HG03565 (cell line): ENCODE measurements around the gene USP48.
"Not testable (repeated sequence)": the region's sequence is repeated elsewhere in the genome, so short reads cannot be mapped to it uniquely, and the experiment has no call there.

Source experiments
- ATAC-seq: cut with Tn5 transposase; IDR thresholded peaks from one replicate; pipeline ENCODE4 v1.9.1; 2021; ENCODE audit warnings: mild to moderate bottlenecking, moderate library complexity; ENCODE audit not compliant: unreplicated experiment

USP48 gene

GRCh38 chr1:21814981-21815582 is 32.1 kb upstream of the USP48 start:
- no peak for ATAC-seq

GRCh38 chr1:21814241-21814918 is 31.4 kb upstream of the USP48 start:
- ATAC-seq = no peak

DNA sequence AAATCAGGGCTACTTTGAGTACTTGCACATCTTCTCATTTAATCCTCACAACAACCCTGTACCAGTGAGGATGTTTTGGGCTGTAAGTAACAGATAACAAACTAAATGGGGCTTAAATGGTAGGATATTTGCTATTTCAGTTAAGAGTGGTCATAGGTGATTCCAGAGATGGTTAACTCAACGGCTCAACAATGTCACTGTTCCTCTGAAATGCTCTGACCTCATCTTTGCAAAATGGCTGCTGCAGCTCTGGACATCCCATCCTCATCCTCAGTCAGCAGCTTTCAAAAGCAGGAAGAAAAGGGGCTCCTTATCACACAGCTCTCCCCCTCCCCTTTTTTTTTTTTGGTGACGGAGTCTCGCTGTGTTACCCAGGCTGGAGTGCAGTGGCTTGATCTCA is 30.6 kb upstream of the USP48 start:
- ATAC-seq = no peak

- ATAC-seq = no peak
Measured at GRCh38 chr1:21811875-21812305, 28.9 kb upstream of the USP48 start, which contains the start of gene LDLRAD2. Gene LDLRAD2, plus strand, starts transcription at chr1:21812265. Its CDS starts 187 bp downstream, at chr1:21812452.

DNA sequence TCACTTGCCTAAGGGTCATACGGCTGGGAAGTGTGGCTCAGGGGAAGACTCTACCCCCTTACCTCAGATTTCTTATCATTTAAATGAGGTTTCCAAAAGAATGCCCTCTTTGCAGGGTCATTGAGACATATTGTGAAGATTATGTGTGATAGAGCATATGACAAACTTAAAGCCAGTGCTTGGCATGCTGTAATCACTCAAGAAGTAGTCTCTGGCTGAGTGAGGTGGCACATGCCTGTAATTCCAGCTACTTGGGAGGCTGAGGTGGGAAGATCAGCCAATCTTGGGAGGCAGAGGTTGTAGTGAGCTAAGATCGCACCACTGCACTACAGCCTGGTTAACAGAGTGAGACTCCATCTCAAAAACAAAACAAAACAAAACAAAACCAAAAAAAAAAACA is 21.6 kb upstream of the USP48 start:
- ATAC-seq = no peak

- ATAC-seq = no peak
Measured at GRCh38 chr1:21801100-21801499, 18.2 kb upstream of the USP48 start.

DNA sequence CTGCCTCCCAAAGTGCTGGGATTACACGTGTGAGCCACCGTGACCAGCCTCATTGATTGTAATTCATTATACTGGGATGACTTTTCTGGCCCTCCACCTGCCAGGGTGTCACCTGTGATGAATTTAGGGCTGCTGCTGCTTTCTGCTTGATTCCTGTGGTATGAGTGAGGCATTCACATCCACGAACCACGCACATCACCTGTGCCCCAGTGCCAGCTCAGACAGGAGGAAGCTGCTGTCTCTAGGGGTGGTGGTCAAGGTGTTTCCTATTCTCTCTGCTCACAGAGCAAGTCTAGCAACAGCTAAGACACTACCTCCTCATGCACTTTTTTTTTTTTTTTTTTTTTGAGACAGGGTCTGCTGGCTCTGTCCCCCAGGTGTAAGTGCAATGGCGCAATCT is 16.8 kb upstream of the USP48 start:
- no peak for ATAC-seq

GRCh38 chr1:21795075-21795474 is 12.1 kb upstream of the USP48 start:
- no peak for ATAC-seq

DNA sequence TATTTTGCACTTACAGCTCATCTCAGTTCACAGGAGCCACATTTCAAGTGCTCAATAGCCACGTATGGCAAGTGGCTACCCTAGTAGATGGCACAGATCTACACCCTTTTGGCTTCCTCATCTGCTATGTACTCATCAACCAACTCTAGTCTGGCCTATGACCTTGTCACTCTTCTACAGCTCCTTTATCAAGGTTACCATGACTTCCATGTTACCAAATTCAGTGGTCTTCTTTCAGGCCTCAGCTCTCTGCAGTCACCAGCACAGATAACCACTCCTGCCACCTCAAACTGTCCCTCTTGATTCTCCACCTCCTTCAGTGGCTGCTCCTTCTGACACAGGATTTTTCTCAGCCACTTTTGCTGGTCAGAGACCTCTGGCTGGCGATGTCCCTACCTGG is 11.7 kb upstream of the USP48 start:
- no peak for ATAC-seq

GRCh38 chr1:21793104-21793503 is 10.2 kb upstream of the USP48 start:
- ATAC-seq = no peak

DNA sequence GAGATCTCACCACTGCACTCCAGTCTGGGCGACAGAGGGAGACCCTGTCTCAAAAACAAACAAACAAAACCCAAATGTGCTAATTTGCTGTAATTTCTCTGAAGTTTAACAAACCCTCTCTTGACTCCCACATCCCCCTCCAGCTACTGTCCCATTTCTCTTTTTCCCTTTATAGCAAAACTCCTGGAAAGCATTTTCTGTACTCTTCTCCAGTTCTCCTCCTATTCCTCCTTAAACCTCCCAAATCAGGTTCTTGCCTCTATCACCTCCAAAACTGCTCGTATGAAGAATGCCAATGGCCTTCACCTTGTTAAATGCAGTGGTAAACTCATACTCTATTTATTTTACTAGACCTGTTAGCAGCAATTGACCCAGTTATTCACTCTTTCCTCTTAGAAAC is 3.7 kb upstream of the USP48 start:
- no peak for ATAC-seq

GRCh38 chr1:21785764-21786163 is 2.8 kb upstream of the USP48 start:
- ATAC-seq = not testable (repeated sequence)

GRCh38 chr1:21783679-21784603 is 992 bp upstream of the USP48 start:
- ATAC-seq = no peak

GRCh38 chr1:21782349-21782867 is 541 bp downstream of the USP48 start:
- peak; percentile 7 for ATAC-seq

DNA sequence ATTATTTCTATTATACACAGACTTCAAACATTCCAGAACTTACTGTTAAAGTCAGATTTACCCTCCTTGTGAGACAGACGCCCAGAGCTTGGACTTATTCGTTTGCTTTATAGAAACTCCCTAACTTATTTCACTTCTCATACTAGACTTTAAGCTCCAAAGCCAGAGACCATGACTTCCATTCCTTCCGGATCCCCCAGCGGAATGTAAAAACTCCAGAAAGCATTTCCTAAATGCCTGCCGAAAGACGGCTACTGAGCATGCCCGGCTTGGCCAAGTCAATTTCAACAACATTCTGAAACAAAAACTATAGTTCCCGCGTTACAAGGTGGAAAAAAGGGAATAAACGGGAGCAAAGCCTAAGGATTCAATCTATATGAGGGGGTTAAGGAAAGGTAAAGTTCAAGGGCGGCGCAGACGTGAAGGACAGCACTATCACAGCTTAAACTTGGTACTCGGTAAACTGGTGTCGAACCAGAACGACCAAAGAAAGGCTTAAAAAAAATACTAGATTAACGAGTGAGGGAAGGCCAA is 1.1 kb downstream of the USP48 start:
- peak; percentile 15 for ATAC-seq

- peak; percentile 25 for ATAC-seq
Measured at GRCh38 chr1:21779613-21780521, 3.1 kb downstream of the USP48 start.

DNA sequence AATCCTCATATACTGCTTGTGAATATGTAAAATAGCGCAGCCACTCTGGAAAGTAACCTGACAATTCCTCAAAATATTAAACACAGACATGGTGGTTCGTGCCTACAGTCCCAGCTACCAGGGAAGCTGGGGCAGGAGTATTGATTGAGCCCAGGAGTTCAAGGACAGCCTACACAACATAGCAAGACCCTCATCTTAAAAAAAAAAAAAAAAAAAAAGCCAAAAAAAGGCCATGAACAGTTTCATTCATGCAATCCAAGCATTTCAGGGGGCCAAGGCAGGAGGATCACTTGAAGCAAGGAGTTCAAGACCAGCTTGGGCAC is 4.6 kb downstream of the USP48 start:
- ATAC-seq = no peak

DNA sequence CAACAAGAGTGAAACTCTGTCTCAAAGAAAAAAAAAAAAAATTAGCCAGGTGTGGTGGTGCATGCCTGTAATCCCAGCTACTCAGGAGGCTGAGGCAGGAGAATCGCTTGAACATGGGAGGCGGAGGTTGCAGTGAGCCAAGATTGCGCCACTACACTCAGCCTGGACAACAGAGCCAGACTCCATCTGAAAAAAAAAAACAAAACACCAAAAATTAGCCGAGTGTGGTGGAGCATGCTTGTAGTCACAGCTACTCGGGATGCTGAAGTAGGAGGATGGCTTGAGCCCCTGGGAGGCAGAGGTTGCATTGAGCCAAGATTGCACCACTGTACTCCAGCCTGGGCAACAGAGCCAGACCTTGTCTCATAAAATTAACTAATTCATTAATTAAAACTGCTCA is 6.0 kb downstream of the USP48 start:
- not testable (repeated sequence) for ATAC-seq

GRCh38 chr1:21775985-21776562 is 6.9 kb downstream of the USP48 start:
- no peak for ATAC-seq

DNA sequence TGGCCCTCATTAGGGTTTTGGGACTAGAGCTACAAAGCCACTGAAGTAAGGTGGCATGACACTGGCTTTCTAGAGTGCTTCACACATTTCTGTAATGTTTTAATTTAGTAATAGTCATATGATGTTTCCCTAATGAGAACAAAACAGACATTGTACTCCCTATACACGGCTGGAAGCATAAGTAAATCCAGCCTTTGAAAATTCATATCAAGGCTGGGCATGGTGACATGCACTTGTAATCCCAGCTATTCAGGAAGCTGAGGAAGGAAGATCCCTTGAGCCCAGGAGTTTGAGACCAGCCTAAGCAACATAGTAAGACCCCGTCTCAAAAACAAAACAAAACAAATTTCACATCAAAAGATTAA is 7.4 kb downstream of the USP48 start:
- no peak for ATAC-seq
